ENCODE results near the gene C1orf35. TPM values are rescaled to one million over a fixed set of nuclear protein-coding genes. Genes with fewer than 3 reads are reported as not detected.

Gene C1orf35
- total and polyA plus RNA-seq, 2 of the 8 experiments (the other 6 are each of a cell fraction or from before 2014, with no cell fraction given): 18.6 to 19.9 TPM

- TF ChIP-seq BACH1 (IDR thresholded peaks at IDR 0.05; ENCODE audit: low read length) (no peak), USF2 (IDR thresholded peaks at IDR 0.05; ENCODE audit: low read length) (no peak)
These were observed 40.9 kb downstream of the C1orf35 start (continued) for GRCh38 chr1:228062085-228062791.
